Adrenal gland (tissue), 12 donors: ENCODE results near the gene PTPRN2. TPM values are rescaled to one million over a fixed set of nuclear protein-coding genes. Genes with fewer than 3 reads are reported as not detected.

ENCODE experiments used
- DNase-seq, 7 donors: peaks; one replicate each; pipeline ENCODE4 v3.0.0-alpha.2; 2019 to 2020
- H3K27ac ChIP-seq, 5 donors: fragments of 200-600 bp; sonication (generic) in 4 of 5; 1 replicate in 3 of 5; 2 replicates in 2 of 5; pipeline versions ENCODE4 v1.5.1 to v1.8.0; 2016 to 2020; ENCODE audit warnings: mild to moderate bottlenecking in 1 of 5
- H3K27me3 ChIP-seq: fragments of 200-600 bp; 2 replicates; pipeline ENCODE4 v1.8.0; 2021
- H3K36me3 ChIP-seq, 2 donors: fragments of 200-600 bp; replicated peaks in 1 of 2; 1 replicate in 1 of 2; 2 replicates in 1 of 2; pipeline versions ENCODE4 v1.5.1 to v1.8.0; 2018 to 2022
- H3K4me1 ChIP-seq, 2 donors: fragments of 200-600 bp; replicated peaks in 1 of 2; 1 replicate in 1 of 2; 2 replicates in 1 of 2; pipeline versions ENCODE4 v1.5.1 to v1.8.0; 2018 to 2021
- H3K4me3 ChIP-seq, 4 donors: fragments of 200-600 bp; sonication (generic) in 3 of 4; one replicate each; pipeline ENCODE4 v1.5.1; 2016 to 2018
- H3K9me3 ChIP-seq, 3 donors: fragments of 200-600 bp; sonication (generic) in 1 of 3; replicated peaks in 1 of 3; 1 replicate in 2 of 3; 2 replicates in 1 of 3; pipeline versions ENCODE4 v1.5.1 to v1.8.0; 2016 to 2021
- CTCF ChIP-seq, 6 experiments: fragments of 450-650 bp in 4 of 6; fragments of 200-600 bp in 2 of 6; sonication (generic) in 1 of 6; IDR thresholded peaks; 1 replicate in 5 of 6; 2 replicates in 1 of 6; pipeline versions ENCODE4 v1.5.1 to v1.8.0; 2016 to 2021; ENCODE audit warnings: antibody characterized with exemption in 6 of 6, mild to moderate bottlenecking in 2 of 6, moderate library complexity in 1 of 6
- POLR2A ChIP-seq, 2 donors: fragments of 450-650 bp; IDR thresholded peaks; one replicate each; pipeline ENCODE4 v1.6.1; 2017; ENCODE audit warnings: antibody characterized with exemption in 2 of 2, mild to moderate bottlenecking in 2 of 2, moderate library complexity in 1 of 2
- WGBS, 4 donors: extraction: QIAGEN DNeasy Blood & Tissue Kit in 2 of 4; methylation state at CpG; one replicate each; pipeline versions ENCODE4 v1.1.5 to v1.1.7; 2013 to 2017; 5-methylcytosine and 5-hydroxymethylcytosine counted together
- intact Hi-C, 2 donors: fragments of 100-400 bp; cut with DNase I; formaldehyde crosslinking; loops; one replicate each; pipeline versions ENCODE4 v1.14.1 to v1.15.0; 2022 to 2023
- polyA plus RNA-seq, 3 donors: library from polyadenylated mRNA; stranded (reverse); fragments of 200-250 nt in 2 of 3; fragments of 350-450 nt in 1 of 3; fragmentation: Illumina TruSeq in 1 of 3; extraction: RNeasy Lipid Tissue Mini Kit (QIAGEN cat#74804) in 1 of 3; gene quantifications; one replicate each; pipeline ENCODE4 v1.2.3, GENCODE V29; 2013 to 2014
- total RNA-seq, 9 donors: library from RNA; depleted of rRNA in 4 of 9; stranded (reverse); fragments of >200 nt in 4 of 9; fragments of 120-200 nt in 1 of 9; fragmentation: NEBNext Ultra II Directional in 1 of 9; extraction: Animal tissue kit (Norgen Biotek cat#: 25700) in 1 of 9; gene quantifications; one replicate each; pipeline versions ENCODE4 v1.1.0 to v1.2.4, GENCODE V29; 2013 to 2023
- donor health status: healthy with polysubstance abuse.
- donor health status: Bipolar disorder and iron deficiency.
- donor health status: DM: yes; HTN: yes; CAD: no.
- donor health status: DM: no; HTN: no; CAD: no.
- donor health status: DM: no; HTN: no; CAD: no.
- donor health status: DM: yes; HTN: yes; CAD: no.

The PTPRN2 gene
- total and polyA plus RNA-seq, 12 donors: 2.2 to 16.2 (median 3.4) TPM

GRCh38 chr7:158141221-158141582 is 446.4 kb downstream of the PTPRN2 start:
- DNase-seq: no peak
- Histone ChIP-seq H3K9me3 (no peaks in the 10 kb centered on the region), H3K36me3 (no peaks in the 10 kb centered on the region), H3K27ac (no peak overlapping the region), H3K4me3 (no peak overlapping the region), H3K4me1 (no peaks in the 10 kb centered on the region), H3K27me3 (no peaks in the 10 kb centered on the region)
- TF ChIP-seq CTCF (IDR thresholded peaks at IDR 0.05): no peak
- TF ChIP-seq POLR2A (IDR thresholded peaks at IDR 0.05): no peak
- 88 to 91% (median 90%) methylated on average over 10 to 17 of the region's 17 CpGs for WGBS, 4 donors
- intact Hi-C loops: no loop called here

GRCh38 chr7:158140538-158141220 is 446.9 kb downstream of the PTPRN2 start:
- Histone ChIP-seq H3K36me3 (no peaks in the 10 kb centered on the region), H3K27me3 (no peaks in the 10 kb centered on the region), H3K27ac (no peak overlapping the region), H3K9me3 (no peaks in the 10 kb centered on the region), H3K4me1 (no peaks in the 10 kb centered on the region), H3K4me3 (no peak overlapping the region)
- intact Hi-C loops: no loop called here
- DNase-seq: no peak
- no peak for TF ChIP-seq CTCF (IDR thresholded peaks at IDR 0.05)
- WGBS, 4 donors: 84 to 94% (median 88%) methylated on average over 31 of the region's 31 CpGs

GRCh38 chr7:158139499-158139898 is 448.1 kb downstream of the PTPRN2 start:
- H3K27me3 ChIP-seq: no peaks in the 10 kb centered on the region
- no peaks in the 10 kb centered on the region for H3K36me3 ChIP-seq
- DNase-seq: no peak
- intact Hi-C loops: no loop called here
- 82 to 87% (median 83%) methylated on average over 8 to 10 of the region's 10 CpGs for WGBS, 4 donors
- no peak overlapping the region for H3K27ac ChIP-seq
- no peak overlapping the region for H3K4me3 ChIP-seq
- TF ChIP-seq CTCF (IDR thresholded peaks at IDR 0.05) (no peak), POLR2A (IDR thresholded peaks at IDR 0.05) (no peak)
- no peaks in the 10 kb centered on the region for H3K9me3 ChIP-seq
- H3K4me1 ChIP-seq: no peaks in the 10 kb centered on the region

- no peak for TF ChIP-seq CTCF (IDR thresholded peaks at IDR 0.05)
- no peak for TF ChIP-seq POLR2A (IDR thresholded peaks at IDR 0.05)
- H3K36me3 ChIP-seq: no peaks in the 10 kb centered on the region
- no peak overlapping the region for H3K4me3 ChIP-seq
- intact Hi-C loops: no loop called here
- H3K4me1 ChIP-seq: no peaks in the 10 kb centered on the region
- WGBS, 4 donors: 72 to 91% (median 81%) methylated on average over 6 to 9 of the region's 9 CpGs
- H3K27ac ChIP-seq: no peak overlapping the region
- no peaks in the 10 kb centered on the region for H3K27me3 ChIP-seq
- no peak for DNase-seq
- no peaks in the 10 kb centered on the region for H3K9me3 ChIP-seq
These were observed 449.4 kb downstream of the PTPRN2 start for GRCh38 chr7:158138329-158138597.
